ENCODE results near the gene EFCAB6. TPM values are rescaled to one million over a fixed set of nuclear protein-coding genes. Genes with fewer than 3 reads are reported as not detected.

The EFCAB6 gene
- total RNA-seq, 4 donors from 2014 or later = 1.2 to 4.0 (median 3.0) TPM

DNA sequence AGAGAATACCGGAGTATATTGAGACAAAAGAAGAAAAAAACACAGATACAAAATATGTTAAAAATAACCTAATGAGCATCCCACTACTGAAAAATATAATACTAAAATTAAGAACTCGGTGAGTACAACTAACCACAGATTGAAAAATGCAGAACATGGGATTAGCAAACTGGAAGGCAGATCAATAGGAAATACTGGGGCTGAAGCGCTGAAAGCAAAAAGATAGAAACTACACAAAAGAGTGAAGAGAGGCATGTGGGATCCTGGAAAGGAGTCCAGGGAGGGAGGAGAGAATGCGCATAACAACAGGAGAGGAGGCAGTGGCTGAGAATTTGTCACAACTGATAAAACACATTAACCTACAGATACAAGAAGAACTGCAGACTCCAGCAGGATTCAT is 159.3 kb downstream of the EFCAB6 start:
- intact Hi-C loops (cut with DNase I) = no loop called here
- Histone ChIP-seq H3K9me3 (peaks cover 0 to 13% (median 6%) of the 10 kb centered on the region in 4 donors), H3K27ac (replicated peaks in 1 of 4) (no peak overlapping the region), H3K36me3 (no peaks in the 10 kb centered on the region), H3K4me3 (no peak overlapping the region), H3K27me3 (no peaks in the 10 kb centered on the region), H3K4me1 (no peaks in the 10 kb centered on the region)
- peak; percentile 4 for DNase-seq (ENCODE audit: extremely low spot score)
- TF ChIP-seq EP300 (IDR thresholded peaks at IDR 0.05) (no peak), POLR2AphosphoS5 (IDR thresholded peaks at IDR 0.05) (no peak), POLR2A (IDR thresholded peaks at IDR 0.05; ENCODE audit: low read depth) (no peak), CTCF (IDR thresholded peaks at IDR 0.05) (no peak)
- WGBS = 93% methylated on average over 4 of the region's 4 CpGs

- peak; percentile 57 for DNase-seq (ENCODE audit: extremely low spot score)
- Histone ChIP-seq H3K4me1 (no peaks in the 10 kb centered on the region), H3K27me3 (no peaks in the 10 kb centered on the region), H3K36me3 (no peaks in the 10 kb centered on the region), H3K27ac (replicated peaks in 1 of 4) (no peak overlapping the region), H3K4me3 (no peak overlapping the region), H3K9me3 (peaks cover 0 to 16% (median 10%) of the 10 kb centered on the region in 4 donors)
- 71% methylated on average over 6 of the region's 6 CpGs for WGBS
- TF ChIP-seq EP300 (IDR thresholded peaks at IDR 0.05) = no peak
- TF ChIP-seq POLR2AphosphoS5 (IDR thresholded peaks at IDR 0.05) = no peak
- TF ChIP-seq POLR2A (IDR thresholded peaks at IDR 0.05; ENCODE audit: low read depth) = no peak
- no peak for TF ChIP-seq CTCF (IDR thresholded peaks at IDR 0.05)
- intact Hi-C loops (cut with DNase I) = no loop called here
Observed at GRCh38 chr22:43643387-43643786, 168.7 kb downstream of the EFCAB6 start.

DNA sequence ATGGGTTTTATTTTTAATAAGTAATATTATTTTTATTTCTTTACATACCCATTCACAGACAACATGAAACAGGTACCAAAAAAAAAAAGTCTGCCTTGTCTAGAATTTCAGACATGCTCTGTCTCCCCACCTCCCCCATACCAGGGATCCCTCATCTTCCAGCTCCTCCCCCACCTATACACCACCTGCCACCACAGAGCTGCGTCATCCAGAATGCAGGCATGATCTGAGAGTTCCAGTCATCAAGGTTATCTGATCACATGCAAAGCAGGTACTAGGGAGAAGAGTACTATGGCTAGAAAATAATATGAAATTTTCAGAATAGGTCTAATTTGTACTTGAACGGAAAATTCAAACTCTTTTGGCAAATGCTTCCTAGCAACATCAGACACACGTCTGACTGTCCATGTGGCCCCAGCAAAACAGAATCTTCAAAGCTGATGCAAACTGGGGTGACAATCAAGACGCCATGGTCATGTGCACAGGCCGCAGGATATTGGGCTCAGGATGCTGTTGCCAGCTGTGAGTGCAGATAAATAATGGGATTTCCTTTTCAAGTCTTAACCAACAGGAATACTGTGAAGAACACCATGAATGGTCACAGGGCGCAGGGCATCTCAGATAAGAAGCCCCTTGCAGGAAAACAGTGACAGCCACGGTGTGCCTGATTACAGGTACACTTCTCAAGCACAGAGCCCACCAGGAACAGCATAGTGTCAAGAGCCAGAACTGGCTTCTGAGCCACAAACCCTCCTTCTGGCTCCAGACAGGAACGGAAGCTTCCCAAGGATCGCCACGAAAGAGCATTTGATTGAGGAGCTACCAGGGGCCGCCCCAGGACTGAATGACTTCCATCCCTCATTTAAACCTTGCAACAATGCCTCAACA is 169.5 kb downstream of the EFCAB6 start:
- TF ChIP-seq CTCF (IDR thresholded peaks at IDR 0.05) (no peak), POLR2AphosphoS5 (IDR thresholded peaks at IDR 0.05) (no peak), POLR2A (IDR thresholded peaks at IDR 0.05; ENCODE audit: low read depth) (no peak), EP300 (IDR thresholded peaks at IDR 0.05) (no peak)
- peaks cover 0 to 16% (median 10%) of the 10 kb centered on the region in 4 donors for H3K9me3 ChIP-seq
- intact Hi-C loops (cut with DNase I) = no loop called here
- no peak overlapping the region for H3K27ac ChIP-seq (replicated peaks in 1 of 4)
- 78% methylated on average over 10 of the region's 11 CpGs for WGBS
- DNase-seq (ENCODE audit: extremely low spot score) = no peak
- H3K27me3 ChIP-seq = no peaks in the 10 kb centered on the region
- no peak overlapping the region for H3K4me3 ChIP-seq
- no peaks in the 10 kb centered on the region for H3K4me1 ChIP-seq
- H3K36me3 ChIP-seq = no peaks in the 10 kb centered on the region

GRCh38 chr22:43639228-43639948 is 172.7 kb downstream of the EFCAB6 start:
- TF ChIP-seq EP300 (IDR thresholded peaks at IDR 0.05) = no peak
- no peak for TF ChIP-seq POLR2AphosphoS5 (IDR thresholded peaks at IDR 0.05)
- no peak for TF ChIP-seq CTCF (IDR thresholded peaks at IDR 0.05)
- no peak for TF ChIP-seq POLR2A (IDR thresholded peaks at IDR 0.05; ENCODE audit: low read depth)
- no peak overlapping the region for H3K27ac ChIP-seq (replicated peaks in 1 of 4)
- no peak for DNase-seq (ENCODE audit: extremely low spot score)
- no peaks in the 10 kb centered on the region for H3K4me1 ChIP-seq
- 56% methylated on average over 3 of the region's 3 CpGs for WGBS
- peaks cover 0 to 16% (median 10%) of the 10 kb centered on the region in 4 donors for H3K9me3 ChIP-seq
- no peak overlapping the region for H3K4me3 ChIP-seq
- H3K36me3 ChIP-seq = no peaks in the 10 kb centered on the region
- no peaks in the 10 kb centered on the region for H3K27me3 ChIP-seq
- intact Hi-C loops (cut with DNase I) = no loop called here
